ENCODE measurements around the gene CALCB. TPM values are rescaled to one million over a fixed set of nuclear protein-coding genes. Genes with fewer than 3 reads are reported as not detected.

CALCB gene
- total RNA-seq, 1 donor from 2014 or later: not detected

- no peak for TF ChIP-seq CTCF (IDR thresholded peaks at IDR 0.05)
- H3K36me3 ChIP-seq: no peaks in the 10 kb centered on the region
- H3K4me3 ChIP-seq: no peak overlapping the region
- no peak overlapping the region for H3K27ac ChIP-seq
- peaks cover 0 to 3% of the 10 kb centered on the region in 2 donors for H3K9me3 ChIP-seq
- no peaks in the 10 kb centered on the region for H3K27me3 ChIP-seq
- H3K4me1 ChIP-seq: peaks cover 0 to 18% of the 10 kb centered on the region in 2 donors
- intact Hi-C loops (cut with DNase I): loop anchor here (10.0 kb wide), 2 partner anchors 287 to 517 kb away; no protein-coding TSS in a partner anchor
- DNase-seq (ENCODE audit: low spot score in 2 of 2): no peak
Observed at GRCh38 chr11:15071556-15072255, 1.7 kb upstream of the CALCB start.

- Histone ChIP-seq H3K4me1 (peaks cover 0 to 18% of the 10 kb centered on the region in 2 donors), H3K27me3 (no peaks in the 10 kb centered on the region), H3K36me3 (no peaks in the 10 kb centered on the region), H3K4me3 (peak overlapping the region in 1 of 2 donors; percentile 52), H3K9me3 (peaks cover 0 to 3% of the 10 kb centered on the region in 2 donors), H3K27ac (no peak overlapping the region)
- no peak for TF ChIP-seq CTCF (IDR thresholded peaks at IDR 0.05)
- intact Hi-C loops (cut with DNase I): loop anchor here (10.0 kb wide), 2 partner anchors 288 to 518 kb away; no protein-coding TSS in a partner anchor
- DNase-seq (ENCODE audit: low spot score in 2 of 2): no peak
Observed at GRCh38 chr11:15072551-15073143, 746 bp upstream of the CALCB start.

- Histone ChIP-seq H3K4me3 (peak overlapping the region; percentile 52 to 62), H3K27me3 (no peaks in the 10 kb centered on the region), H3K9me3 (peaks cover 0 to 3% of the 10 kb centered on the region in 2 donors), H3K27ac (no peak overlapping the region), H3K36me3 (no peaks in the 10 kb centered on the region), H3K4me1 (peaks cover 0 to 18% of the 10 kb centered on the region in 2 donors)
- intact Hi-C loops (cut with DNase I): loop anchor here (1.0 to 10.0 kb wide), 4 partner anchors 100 to 520 kb away; no protein-coding TSS in a partner anchor
- peak; percentile 43 to 87 for DNase-seq (ENCODE audit: low spot score in 2 of 2)
- peak; percentile 43 to 76 (median 67) for TF ChIP-seq CTCF (IDR thresholded peaks at IDR 0.05)
Observed at GRCh38 chr11:15074206-15075161, 1.1 kb downstream of the CALCB start.

- intact Hi-C loops (cut with DNase I): loop anchor here (1.0 to 10.0 kb wide), 4 partner anchors 100 to 520 kb away; no protein-coding TSS in a partner anchor
- no peak for TF ChIP-seq CTCF (IDR thresholded peaks at IDR 0.05)
- Histone ChIP-seq H3K4me3 (no peak overlapping the region), H3K27me3 (no peaks in the 10 kb centered on the region), H3K9me3 (no peaks in the 10 kb centered on the region), H3K27ac (no peak overlapping the region), H3K4me1 (peaks cover 0 to 18% of the 10 kb centered on the region in 2 donors), H3K36me3 (no peaks in the 10 kb centered on the region)
- no peak for DNase-seq (ENCODE audit: low spot score in 2 of 2)
Observed at GRCh38 chr11:15075162-15075526, 1.8 kb downstream of the CALCB start.

- Histone ChIP-seq H3K4me1 (no peaks in the 10 kb centered on the region), H3K4me3 (no peak overlapping the region), H3K9me3 (peaks cover 0 to 8% of the 10 kb centered on the region in 2 donors), H3K36me3 (no peaks in the 10 kb centered on the region), H3K27ac (no peak overlapping the region), H3K27me3 (no peaks in the 10 kb centered on the region)
- no peak for DNase-seq (ENCODE audit: low spot score in 2 of 2)
- intact Hi-C loops (cut with DNase I): no loop called here
- no peak for TF ChIP-seq CTCF (IDR thresholded peaks at IDR 0.05)
Observed at GRCh38 chr11:15091175-15091574, 17.8 kb downstream of the CALCB start.

Measured in ascending aorta (tissue), 2 donors.